Neural progenitor cell (in vitro differentiated cells): ENCODE measurements around the gene TACR1. TPM values are rescaled to one million over a fixed set of nuclear protein-coding genes. Genes with fewer than 3 reads are reported as not detected.

ENCODE experiments used
- DNase-seq: peaks from one replicate; pipeline ENCODE4 v3.0.0-alpha.2; 2016; ENCODE audit warnings: low spot score
- H2AFZ ChIP-seq: fragments of 200-600 bp; sonication (generic); replicated peaks from 2 replicates; pipeline ENCODE4 v1.6.1; 2016; ENCODE audit warnings: antibody characterized with exemption
- H3F3A ChIP-seq: fragments of 200-600 bp; sonication (generic); 2 replicates; pipeline ENCODE4 v1.6.1; 2016; ENCODE audit warnings: antibody characterized with exemption, low read depth
- H3K27ac ChIP-seq: fragments of 200-600 bp; sonication (generic); 2 replicates; pipeline ENCODE4 v1.5.1; 2016; ENCODE audit warnings: mild to moderate bottlenecking
- H3K27me3 ChIP-seq: fragments of 200-600 bp; sonication (generic); 2 replicates; pipeline ENCODE4 v1.6.1; 2016; ENCODE audit warnings: mild to moderate bottlenecking, moderate library complexity
- H3K36me3 ChIP-seq: fragments of 200-600 bp; sonication (generic); 2 replicates; pipeline ENCODE4 v1.5.1; 2016
- H3K4me1 ChIP-seq: fragments of 200-600 bp; sonication (generic); 2 replicates; pipeline ENCODE4 v1.6.1; 2016; ENCODE audit warnings: mixed run types
- H3K4me2 ChIP-seq: fragments of 200-600 bp; sonication (generic); 2 replicates; pipeline ENCODE4 v1.6.1; 2016
- H3K4me3 ChIP-seq: fragments of 200-600 bp; sonication (generic); 2 replicates; pipeline ENCODE4 v1.5.1; 2016
- H3K79me2 ChIP-seq: fragments of 200-600 bp; sonication (generic); 2 replicates; pipeline ENCODE4 v1.6.1; 2016; ENCODE audit warnings: low read depth
- H3K9ac ChIP-seq: fragments of 200-600 bp; sonication (generic); 2 replicates; pipeline ENCODE4 v1.6.1; 2016
- H3K9me3 ChIP-seq: fragments of 200-600 bp; sonication (generic); 2 replicates; pipeline ENCODE4 v1.5.1; 2016; ENCODE audit warnings: low read depth
- H4K20me1 ChIP-seq: fragments of 200-600 bp; sonication (generic); 2 replicates; pipeline ENCODE4 v1.6.1; 2016; ENCODE audit warnings: low read depth
- H3K27ac Mint-ChIP-seq: 3 replicates; pipeline ENCODE4 v1.8.0; 2021; ENCODE audit warnings: mixed read lengths
- H3K27me3 Mint-ChIP-seq: 2 replicates; pipeline ENCODE4 v1.8.0; 2022; ENCODE audit warnings: low read depth, mild to moderate bottlenecking, inconsistent platforms, moderate library complexity, mixed read lengths; ENCODE audit not compliant: insufficient read depth
- H3K36me3 Mint-ChIP-seq: 3 replicates; pipeline ENCODE4 v1.8.0; 2021; ENCODE audit warnings: mixed read lengths
- H3K4me1 Mint-ChIP-seq: 3 replicates; pipeline ENCODE4 v1.8.0; 2021; ENCODE audit warnings: mixed read lengths
- H3K4me3 Mint-ChIP-seq: 3 replicates; pipeline ENCODE4 v1.8.0; 2021; ENCODE audit warnings: mild to moderate bottlenecking, moderate library complexity, mixed read lengths
- H3K9me3 Mint-ChIP-seq: 3 replicates; pipeline ENCODE4 v1.8.0; 2020; ENCODE audit warnings: mixed read lengths
- CTCF ChIP-seq: fragments of 200-600 bp; sonication (generic); IDR thresholded peaks from 2 replicates; pipeline ENCODE4 v1.5.1; 2017; ENCODE audit warnings: antibody characterized with exemption, mild to moderate bottlenecking
- EZH2 ChIP-seq: fragments of 200-600 bp; sonication (generic); IDR thresholded peaks from 2 replicates; pipeline ENCODE4 v1.6.1; 2017; ENCODE audit warnings: antibody characterized with exemption, mild to moderate bottlenecking, moderate library complexity
- EZH2phosphoT487 ChIP-seq: fragments of 200-600 bp; sonication (generic); IDR thresholded peaks from 2 replicates; pipeline ENCODE4 v1.6.1; 2017; ENCODE audit warnings: antibody characterized with exemption
- total RNA-seq: library from RNA; depleted of rRNA; stranded (reverse); fragments of >200 nt; gene quantifications from 2 replicates; pipeline ENCODE4 v1.2.3, GENCODE V29; 2015; ENCODE audit warnings: low replicate concordance

The TACR1 gene
- total RNA-seq, 1 donor from 2014 or later, result not detected

- no peaks in the 10 kb centered on the region for H3K79me2 ChIP-seq
- H3K27me3 ChIP-seq, result peaks cover 12% of the 10 kb centered on the region
- H4K20me1 ChIP-seq, result no peaks in the 10 kb centered on the region
- no peak overlapping the region for H3K4me3 Mint-ChIP-seq
- no peaks in the 10 kb centered on the region for H3F3A ChIP-seq
- no peaks in the 10 kb centered on the region for H3K9me3 Mint-ChIP-seq
- H3K4me1 ChIP-seq, result no peaks in the 10 kb centered on the region
- H3K4me2 ChIP-seq, result no peak overlapping the region
- no peak overlapping the region for H3K9ac ChIP-seq
- no peak overlapping the region for H3K27ac Mint-ChIP-seq
- no peak overlapping the region for H2AFZ ChIP-seq
- no peak overlapping the region for H3K4me3 ChIP-seq
- no peak for DNase-seq
- TF ChIP-seq EZH2, result no peak
- no peak for TF ChIP-seq CTCF
- no peak for TF ChIP-seq EZH2phosphoT487
- peaks cover 6% of the 10 kb centered on the region for H3K27me3 Mint-ChIP-seq
- H3K9me3 ChIP-seq, result no peaks in the 10 kb centered on the region
- H3K36me3 ChIP-seq, result no peaks in the 10 kb centered on the region
- H3K36me3 Mint-ChIP-seq, result no peaks in the 10 kb centered on the region
- no peaks in the 10 kb centered on the region for H3K4me1 Mint-ChIP-seq
- H3K27ac ChIP-seq, result no peak overlapping the region
Measured at GRCh38 chr2:75190271-75190990, 8.9 kb downstream of the TACR1 start.

- H3K27ac Mint-ChIP-seq, result no peak overlapping the region
- H3K4me3 Mint-ChIP-seq, result no peak overlapping the region
- no peak for TF ChIP-seq EZH2
- no peak for TF ChIP-seq EZH2phosphoT487
- TF ChIP-seq CTCF, result no peak
- H3K4me3 ChIP-seq, result no peak overlapping the region
- no peak for DNase-seq
- H3K4me1 ChIP-seq, result no peaks in the 10 kb centered on the region
- H3K9me3 ChIP-seq, result no peaks in the 10 kb centered on the region
- no peaks in the 10 kb centered on the region for H3K36me3 Mint-ChIP-seq
- H2AFZ ChIP-seq, result no peak overlapping the region
- H3K79me2 ChIP-seq, result no peaks in the 10 kb centered on the region
- H3K9me3 Mint-ChIP-seq, result no peaks in the 10 kb centered on the region
- peaks cover 4% of the 10 kb centered on the region for H3K27me3 Mint-ChIP-seq
- H3K27ac ChIP-seq, result no peak overlapping the region
- H4K20me1 ChIP-seq, result no peaks in the 10 kb centered on the region
- H3K27me3 ChIP-seq, result no peaks in the 10 kb centered on the region
- H3F3A ChIP-seq, result no peaks in the 10 kb centered on the region
- no peaks in the 10 kb centered on the region for H3K36me3 ChIP-seq
- H3K4me2 ChIP-seq, result no peak overlapping the region
- H3K9ac ChIP-seq, result no peak overlapping the region
- H3K4me1 Mint-ChIP-seq, result no peaks in the 10 kb centered on the region
Measured at GRCh38 chr2:75186821-75187220, 12.5 kb downstream of the TACR1 start.

GRCh38 chr2:75182606-75183005 is 16.7 kb downstream of the TACR1 start:
- TF ChIP-seq EZH2phosphoT487 (no peak), EZH2 (no peak), CTCF (no peak)
- no peak for DNase-seq
- no peak overlapping the region for H3K9ac ChIP-seq
- H3K4me2 ChIP-seq, result no peak overlapping the region
- Mint-ChIP-seq H3K9me3 (no peaks in the 10 kb centered on the region), H3K4me3 (no peak overlapping the region), H3K36me3 (no peaks in the 10 kb centered on the region), H3K4me1 (no peaks in the 10 kb centered on the region), H3K27me3 (no peaks in the 10 kb centered on the region), H3K27ac (no peak overlapping the region)
- H3K4me3 ChIP-seq, result no peak overlapping the region
- H4K20me1 ChIP-seq, result no peaks in the 10 kb centered on the region
- H3K79me2 ChIP-seq, result no peaks in the 10 kb centered on the region
- no peaks in the 10 kb centered on the region for H3K36me3 ChIP-seq
- H3K27me3 ChIP-seq, result no peaks in the 10 kb centered on the region
- H3K9me3 ChIP-seq, result no peaks in the 10 kb centered on the region
- H3F3A ChIP-seq, result no peaks in the 10 kb centered on the region
- H3K27ac ChIP-seq, result no peak overlapping the region
- H3K4me1 ChIP-seq, result no peaks in the 10 kb centered on the region
- H2AFZ ChIP-seq, result no peak overlapping the region
